ENCODE data around the gene ISM1. TPM values are rescaled to one million over a fixed set of nuclear protein-coding genes. Genes with fewer than 3 reads are reported as not detected.

ISM1 gene
- total and polyA plus RNA-seq, 8 donors, result 0.52 to 5.6 (median 1.7) TPM

GRCh38 chr20:13263451-13263850 is 42.4 kb downstream of the ISM1 start:
- no peak overlapping the region for H3K4me3 ChIP-seq
- no peaks in the 10 kb centered on the region for H3K9me3 ChIP-seq
- no peaks in the 10 kb centered on the region for H3K27me3 ChIP-seq
- DNase-seq, result no peak
- no peaks in the 10 kb centered on the region for H3K36me3 ChIP-seq
- no peak overlapping the region for H3K27ac ChIP-seq
- ATAC-seq, result no peak
- peaks cover 13 to 24% (median 15%) of the 10 kb centered on the region in 3 donors for H3K4me1 ChIP-seq
- FAIRE-seq, result no peak
- 57 to 69% methylated on average over 5 of the region's 5 CpGs for WGBS, 2 donors
- TF ChIP-seq, protein P1, sequence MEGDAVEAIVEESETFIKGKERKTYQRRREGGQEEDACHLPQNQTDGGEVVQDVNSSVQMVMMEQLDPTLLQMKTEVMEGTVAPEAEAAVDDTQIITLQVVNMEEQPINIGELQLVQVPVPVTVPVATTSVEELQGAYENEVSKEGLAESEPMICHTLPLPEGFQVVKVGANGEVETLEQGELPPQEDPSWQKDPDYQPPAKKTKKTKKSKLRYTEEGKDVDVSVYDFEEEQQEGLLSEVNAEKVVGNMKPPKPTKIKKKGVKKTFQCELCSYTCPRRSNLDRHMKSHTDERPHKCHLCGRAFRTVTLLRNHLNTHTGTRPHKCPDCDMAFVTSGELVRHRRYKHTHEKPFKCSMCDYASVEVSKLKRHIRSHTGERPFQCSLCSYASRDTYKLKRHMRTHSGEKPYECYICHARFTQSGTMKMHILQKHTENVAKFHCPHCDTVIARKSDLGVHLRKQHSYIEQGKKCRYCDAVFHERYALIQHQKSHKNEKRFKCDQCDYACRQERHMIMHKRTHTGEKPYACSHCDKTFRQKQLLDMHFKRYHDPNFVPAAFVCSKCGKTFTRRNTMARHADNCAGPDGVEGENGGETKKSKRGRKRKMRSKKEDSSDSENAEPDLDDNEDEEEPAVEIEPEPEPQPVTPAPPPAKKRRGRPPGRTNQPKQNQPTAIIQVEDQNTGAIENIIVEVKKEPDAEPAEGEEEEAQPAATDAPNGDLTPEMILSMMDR (IDR thresholded peaks at IDR 0.05), result no peak
- intact Hi-C loops (cut with DNase I), result loop anchor here in 1 of 3 donors (10.0 kb wide), 1 partner anchor 139 kb away; no protein-coding TSS in a partner anchor

GRCh38 chr20:13264907-13265306 is 43.8 kb downstream of the ISM1 start:
- Histone ChIP-seq H3K27ac (no peak overlapping the region), H3K4me1 (peaks cover 7 to 15% (median 11%) of the 10 kb centered on the region in 3 donors), H3K9me3 (no peaks in the 10 kb centered on the region), H3K36me3 (no peaks in the 10 kb centered on the region), H3K4me3 (no peak overlapping the region), H3K27me3 (no peaks in the 10 kb centered on the region)
- ATAC-seq (no peak), DNase-seq (no peak), FAIRE-seq (no peak)
- intact Hi-C loops (cut with DNase I), result loop anchor here in 1 of 3 donors (10.0 kb wide), 1 partner anchor 140 kb away; no protein-coding TSS in a partner anchor
- TF ChIP-seq, protein P1 (IDR thresholded peaks at IDR 0.05), result no peak
- WGBS, 2 donors, result 82 to 87% methylated on average over 5 of the region's 5 CpGs

- FAIRE-seq, result no peak
These were observed 44.9 kb downstream of the ISM1 start for GRCh38 chr20:13265941-13266340.

GRCh38 chr20:13267231-13267630 is 46.2 kb downstream of the ISM1 start:
- FAIRE-seq (no peak), DNase-seq (no peak), ATAC-seq (no peak)
- no peaks in the 10 kb centered on the region for H3K9me3 ChIP-seq
- no peak overlapping the region for H3K27ac ChIP-seq
- no peak overlapping the region for H3K4me3 ChIP-seq
- 74 to 77% methylated on average over 7 of the region's 7 CpGs for WGBS, 2 donors
- TF ChIP-seq, protein P1 (IDR thresholded peaks at IDR 0.05), result no peak
- intact Hi-C loops (cut with DNase I), result loop anchor here in 1 of 3 donors (10.0 kb wide), 1 partner anchor 142 kb away; no protein-coding TSS in a partner anchor
- no peaks in the 10 kb centered on the region for H3K27me3 ChIP-seq
- no peaks in the 10 kb centered on the region for H3K4me1 ChIP-seq
- H3K36me3 ChIP-seq, result no peaks in the 10 kb centered on the region

More at GRCh38 chr20:13265941-13266340, 44.9 kb downstream of the ISM1 start:
- Histone ChIP-seq H3K4me3 (no peak overlapping the region), H3K36me3 (no peaks in the 10 kb centered on the region), H3K27ac (no peak overlapping the region), H3K9me3 (no peaks in the 10 kb centered on the region), H3K4me1 (peaks cover 1 to 8% (median 5%) of the 10 kb centered on the region in 3 donors), H3K27me3 (no peaks in the 10 kb centered on the region)
- ATAC-seq, result no peak
- TF ChIP-seq, protein P1 (IDR thresholded peaks at IDR 0.05), result no peak
- intact Hi-C loops (cut with DNase I), result loop anchor here in 1 of 3 donors (10.0 kb wide), 1 partner anchor 141 kb away; no protein-coding TSS in a partner anchor
- 87 to 91% methylated on average over 4 of the region's 4 CpGs for WGBS, 2 donors
- DNase-seq, result no peak

GRCh38 chr20:13268953-13269352 is 47.9 kb downstream of the ISM1 start:
- TF ChIP-seq, protein P1 (IDR thresholded peaks at IDR 0.05), result no peak
- intact Hi-C loops (cut with DNase I), result loop anchor here in 1 of 3 donors (10.0 kb wide), 1 partner anchor 144 kb away; no protein-coding TSS in a partner anchor
- Histone ChIP-seq H3K4me3 (no peak overlapping the region), H3K36me3 (no peaks in the 10 kb centered on the region), H3K4me1 (no peaks in the 10 kb centered on the region), H3K27me3 (no peaks in the 10 kb centered on the region), H3K9me3 (no peaks in the 10 kb centered on the region), H3K27ac (no peak overlapping the region)
- ATAC-seq (no peak), DNase-seq (no peak), FAIRE-seq (no peak)
- 61 to 73% methylated on average over 2 of the region's 2 CpGs for WGBS, 2 donors

Data from pancreas (tissue), 10 donors.